Stimulated activated CD8-positive, alpha-beta memory T cell treated with anti-CD3 and anti-CD28 coated beads, Interleukin-4, amount 100 ng/mL, for 48 hours (primary cell): ENCODE data around the gene C2CD2.
"Not testable (repeated sequence)": the region's sequence is repeated elsewhere in the genome, so short reads cannot be mapped to it uniquely, and the experiment has no call there.

Source experiments
- DNase-seq: peaks from one replicate; pipeline ENCODE4 v3.0.0-alpha.2; 2020

The C2CD2 gene

DNA sequence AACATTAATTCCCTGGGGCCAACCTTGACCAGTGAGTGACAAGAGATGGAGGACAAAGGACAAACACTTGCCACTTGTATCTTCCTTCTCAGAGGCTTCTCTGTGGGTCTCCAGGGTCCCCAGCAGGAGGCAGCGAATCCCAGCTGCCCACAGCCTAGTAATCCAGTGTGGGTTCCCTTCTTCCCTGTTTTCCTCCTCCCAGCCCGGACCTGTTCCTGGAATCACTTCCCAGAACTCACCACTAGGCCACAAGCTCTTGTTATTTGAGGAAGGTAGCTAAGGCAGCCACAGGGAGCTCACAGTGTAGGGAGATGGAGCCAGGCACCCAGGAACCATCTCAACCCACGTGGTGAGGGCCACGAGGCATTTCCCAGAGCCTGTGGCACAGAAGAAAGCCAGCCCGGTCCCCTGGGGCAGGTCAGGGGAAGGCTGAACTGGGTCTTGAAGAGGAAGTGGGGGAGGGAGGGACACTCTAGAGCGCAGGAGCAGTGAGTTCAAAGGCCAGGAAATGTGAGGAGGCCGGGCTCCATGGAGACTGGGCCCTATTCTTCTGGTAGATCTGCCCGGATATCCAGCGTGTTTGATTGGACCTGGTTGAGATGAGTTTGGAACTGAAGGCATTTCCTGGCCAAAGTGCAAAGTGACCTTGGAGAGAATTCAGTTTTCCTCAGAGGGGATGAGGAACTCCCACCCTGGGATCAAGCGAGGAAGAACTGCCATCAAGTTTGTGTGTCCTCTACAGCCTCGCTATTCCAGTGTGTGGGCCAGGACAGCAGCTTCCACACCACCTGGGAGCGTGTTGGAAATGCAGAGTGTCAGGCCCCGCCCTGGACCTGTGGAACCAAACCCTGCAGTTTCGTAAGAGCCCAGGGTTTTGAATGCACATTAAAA lies 20.3 kb upstream of the C2CD2 start:
- no peak for DNase-seq

GRCh38 chr21:41973427-41973831 lies 19.6 kb upstream of the C2CD2 start:
- DNase-seq: no peak

DNA sequence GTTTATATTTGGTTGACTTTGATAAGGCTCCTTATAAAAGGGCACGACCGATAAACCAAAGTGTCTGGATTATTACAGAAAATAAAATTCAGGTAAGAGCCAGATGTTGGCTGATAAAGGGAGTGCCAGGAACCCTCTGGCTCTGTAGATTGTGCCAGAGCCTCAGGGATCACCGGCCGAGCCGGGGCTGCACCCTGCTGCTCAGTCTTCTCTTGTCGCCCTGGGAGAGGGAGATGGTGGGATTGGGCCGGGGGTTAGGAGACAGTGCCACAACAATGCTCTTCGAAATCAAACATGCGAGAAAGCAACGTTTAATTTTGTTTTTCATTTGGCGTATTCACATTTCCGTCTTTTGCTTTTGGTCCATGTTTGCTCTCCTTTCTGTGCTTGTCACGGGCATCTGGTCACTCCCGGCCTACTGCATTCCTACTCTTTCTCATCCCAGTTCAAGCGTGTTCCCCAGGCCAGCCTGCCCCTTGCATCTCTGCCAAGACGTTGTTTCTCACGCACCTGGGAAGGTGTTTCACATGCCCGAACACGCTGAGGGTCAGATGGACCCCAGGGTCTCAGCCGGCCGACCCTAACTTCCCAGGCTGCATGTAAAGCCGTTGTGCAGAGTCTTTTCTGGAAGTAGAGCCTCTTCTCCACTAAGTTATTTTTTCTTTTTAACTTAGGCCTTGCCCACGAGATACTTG lies 18.8 kb upstream of the C2CD2 start:
- DNase-seq: no peak

DNA sequence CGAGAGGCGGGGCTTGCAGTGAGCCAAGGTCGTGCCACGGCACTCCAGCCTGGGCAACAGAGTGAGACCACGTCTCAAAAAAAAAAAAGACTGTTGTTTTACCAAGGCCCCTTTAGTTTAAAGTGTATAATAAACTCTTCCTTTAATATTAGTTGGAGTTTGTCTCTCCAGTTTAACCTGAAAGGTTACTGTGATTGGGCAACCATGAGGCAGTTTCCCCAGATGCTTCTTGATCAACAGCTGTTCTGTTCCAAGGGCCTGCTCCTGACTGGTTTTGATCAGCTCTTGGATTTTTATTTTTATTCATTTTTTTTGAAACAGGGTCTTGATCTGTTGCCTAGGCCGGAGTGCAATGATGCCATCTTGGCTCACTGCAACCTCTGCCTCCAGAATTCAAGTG lies 18.1 kb upstream of the C2CD2 start:
- DNase-seq: no peak

GRCh38 chr21:41970751-41971653 lies 17.2 kb upstream of the C2CD2 start:
- no peak for DNase-seq

- no peak for DNase-seq
These were observed 16.2 kb upstream of the C2CD2 start for GRCh38 chr21:41970106-41970391.

DNA sequence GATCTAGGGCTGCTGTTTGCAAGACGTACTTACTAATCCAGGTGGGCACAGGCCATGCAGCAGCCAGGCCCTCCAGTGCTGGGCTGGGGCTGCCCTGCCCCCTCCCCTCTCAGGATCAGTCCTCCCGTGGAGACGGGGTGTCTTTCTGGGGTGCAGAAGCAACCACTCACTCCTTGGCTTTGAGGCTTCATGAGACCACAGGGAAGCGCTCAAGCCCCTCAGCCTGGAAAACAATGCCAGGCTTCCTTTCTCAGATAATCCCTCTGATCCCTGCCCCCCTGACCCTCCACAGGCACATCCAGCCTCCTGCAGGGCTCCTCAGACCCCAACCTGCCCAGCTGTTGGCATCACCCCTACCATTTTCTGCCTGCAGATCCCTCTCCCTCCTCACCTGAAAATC lies 13.9 kb upstream of the C2CD2 start:
- no peak for DNase-seq

DNA sequence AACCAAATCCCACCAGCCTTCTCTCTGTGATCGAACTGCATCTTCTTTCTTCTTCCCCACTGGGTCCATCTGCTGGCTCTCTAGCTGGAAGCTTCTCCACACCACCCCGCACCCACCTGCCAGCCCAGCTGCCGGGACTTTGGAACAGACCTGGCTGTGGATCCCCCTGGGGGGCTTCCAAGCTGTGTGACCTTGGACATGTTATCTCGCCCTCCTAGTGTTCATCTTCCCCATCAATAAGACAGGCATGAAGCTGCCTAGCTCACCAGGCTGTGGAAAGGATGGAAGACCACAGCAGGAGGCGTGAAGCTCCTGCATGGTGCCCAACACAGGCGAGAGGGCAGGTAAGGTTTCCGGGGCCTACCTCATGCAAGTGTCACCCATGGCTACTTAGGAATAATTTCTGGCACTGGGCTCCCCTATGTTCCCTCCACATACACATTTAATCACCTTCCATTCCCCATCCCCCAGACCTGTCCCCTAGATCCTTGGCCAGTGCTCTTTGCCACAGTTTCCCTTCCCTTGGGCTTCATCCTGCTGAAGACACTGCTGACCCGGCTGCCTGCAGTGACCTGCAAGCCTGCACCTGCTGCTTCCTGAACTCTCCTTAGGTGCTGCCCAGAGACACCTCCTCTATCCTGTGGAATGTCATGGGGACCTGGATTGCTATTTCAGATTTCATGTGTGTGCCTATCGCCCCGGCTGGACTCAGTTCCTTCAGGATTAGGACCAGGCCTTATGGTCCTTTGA lies 13.2 kb upstream of the C2CD2 start:
- DNase-seq: no peak

- DNase-seq: no peak
These were observed 12.4 kb upstream of the C2CD2 start for GRCh38 chr21:41966041-41966833.

- no peak for DNase-seq
These were observed 11.7 kb upstream of the C2CD2 start for GRCh38 chr21:41965461-41966013.

DNA sequence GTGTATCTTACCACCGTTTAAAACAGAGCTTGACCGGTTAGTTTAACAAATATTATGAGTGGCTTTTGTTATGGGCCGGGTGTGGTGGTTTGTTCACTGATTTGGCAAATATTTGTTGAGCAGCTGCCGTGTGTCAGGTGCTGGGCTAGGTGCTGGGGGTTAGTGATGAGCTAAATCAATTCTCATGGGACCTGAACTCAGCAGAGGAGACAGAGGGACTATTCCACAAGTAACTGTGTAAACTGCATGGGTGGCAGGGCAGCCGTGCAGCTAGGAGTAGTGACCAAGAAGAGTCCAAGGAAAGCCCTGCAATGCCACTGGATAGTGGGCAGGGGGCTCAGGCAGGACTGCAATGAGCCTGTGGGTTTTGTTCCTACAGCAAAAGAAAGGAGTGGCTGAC lies 11.2 kb upstream of the C2CD2 start:
- no peak for DNase-seq

- no peak for DNase-seq
These were observed 10.4 kb upstream of the C2CD2 start for GRCh38 chr21:41964171-41964570.

DNA sequence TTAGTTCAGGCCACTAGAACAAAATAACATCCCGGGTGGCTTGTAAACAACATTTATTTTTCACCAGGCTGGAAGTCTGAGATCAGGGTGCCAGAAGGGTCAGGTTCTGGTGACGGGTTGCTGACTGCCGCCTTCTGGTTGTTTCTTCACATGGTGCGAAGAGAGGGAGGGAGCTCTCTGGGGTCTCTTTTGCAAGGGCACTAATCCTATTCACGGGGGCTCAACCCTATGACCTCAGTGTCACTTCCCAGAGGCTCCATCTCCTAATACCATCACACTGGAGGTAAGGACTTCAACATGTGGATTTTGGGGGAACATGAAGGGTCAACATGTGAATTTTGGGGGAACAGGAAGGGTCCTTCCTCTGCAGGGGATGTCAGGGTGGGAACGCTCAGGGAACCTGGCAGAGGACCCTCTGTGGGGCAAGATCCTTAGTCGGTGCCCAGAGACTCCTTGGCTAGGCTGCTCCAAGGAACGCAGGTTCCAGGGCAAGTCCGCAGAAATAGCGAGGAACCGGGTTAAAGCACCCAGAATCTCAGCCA lies 8.7 kb upstream of the C2CD2 start:
- DNase-seq: no peak

DNA sequence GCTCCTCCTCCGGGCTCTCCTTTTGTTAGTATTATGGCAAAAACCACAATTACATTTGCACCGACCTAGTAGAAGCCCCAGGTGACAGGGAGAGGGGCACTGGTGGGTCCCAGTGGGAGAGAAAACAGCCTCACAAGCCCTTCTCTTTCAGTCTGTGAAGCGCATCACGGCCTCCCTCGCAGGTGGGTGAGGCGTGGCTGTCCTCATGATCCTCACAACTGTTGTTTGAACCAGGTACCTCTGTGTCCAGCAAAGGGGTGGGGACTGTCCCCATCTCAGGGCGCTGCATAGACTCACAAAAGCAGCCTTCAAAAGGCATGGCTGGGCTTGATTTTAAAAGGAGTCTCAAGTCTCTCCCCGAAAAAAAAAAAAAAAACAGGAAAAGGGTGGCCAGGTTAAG lies 7.9 kb upstream of the C2CD2 start:
- DNase-seq: no peak

GRCh38 chr21:41961282-41961701 lies 7.5 kb upstream of the C2CD2 start:
- no peak for DNase-seq

DNA sequence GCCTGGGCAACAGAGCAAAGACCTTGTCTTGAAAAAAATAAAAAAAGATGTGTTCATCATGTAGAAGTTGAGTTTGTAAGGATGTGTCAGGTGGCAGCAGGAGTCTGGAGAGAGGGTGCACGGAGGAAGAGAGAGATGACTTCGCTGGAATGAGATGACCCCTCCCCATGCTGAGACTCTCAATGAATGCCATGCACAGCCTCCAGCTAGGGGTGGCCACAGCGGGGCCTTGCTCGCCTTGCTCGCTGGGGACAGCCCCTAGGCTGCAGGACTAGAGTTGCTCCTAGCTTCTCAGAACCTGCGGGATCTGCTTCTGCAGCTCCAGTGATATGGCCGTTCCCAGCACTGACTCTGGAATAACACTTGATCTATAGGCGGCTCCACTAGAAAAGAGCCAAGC lies 6.6 kb upstream of the C2CD2 start:
- DNase-seq: no peak

DNA sequence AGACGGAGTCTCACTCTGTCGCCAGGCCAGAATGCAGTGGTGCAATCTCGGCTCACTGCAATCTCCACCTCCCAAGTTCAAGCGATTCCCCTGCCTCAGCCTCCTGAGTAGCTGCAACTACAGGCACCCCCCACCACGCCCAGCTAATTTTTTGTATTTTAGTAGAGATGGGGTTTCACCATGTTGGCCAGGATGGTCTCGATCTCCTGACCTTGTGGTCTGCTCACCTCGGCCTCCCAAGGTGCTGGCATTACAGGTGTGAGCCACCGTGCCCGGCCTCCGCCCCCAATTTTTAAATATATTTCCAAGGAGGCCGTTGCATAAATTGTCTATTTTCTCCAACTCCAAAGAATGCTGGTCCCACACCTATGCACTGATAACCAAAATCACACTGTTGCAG lies 5.9 kb upstream of the C2CD2 start:
- not testable (repeated sequence) for DNase-seq

GRCh38 chr21:41958886-41959563 lies 5.2 kb upstream of the C2CD2 start:
- DNase-seq: no peak

DNA sequence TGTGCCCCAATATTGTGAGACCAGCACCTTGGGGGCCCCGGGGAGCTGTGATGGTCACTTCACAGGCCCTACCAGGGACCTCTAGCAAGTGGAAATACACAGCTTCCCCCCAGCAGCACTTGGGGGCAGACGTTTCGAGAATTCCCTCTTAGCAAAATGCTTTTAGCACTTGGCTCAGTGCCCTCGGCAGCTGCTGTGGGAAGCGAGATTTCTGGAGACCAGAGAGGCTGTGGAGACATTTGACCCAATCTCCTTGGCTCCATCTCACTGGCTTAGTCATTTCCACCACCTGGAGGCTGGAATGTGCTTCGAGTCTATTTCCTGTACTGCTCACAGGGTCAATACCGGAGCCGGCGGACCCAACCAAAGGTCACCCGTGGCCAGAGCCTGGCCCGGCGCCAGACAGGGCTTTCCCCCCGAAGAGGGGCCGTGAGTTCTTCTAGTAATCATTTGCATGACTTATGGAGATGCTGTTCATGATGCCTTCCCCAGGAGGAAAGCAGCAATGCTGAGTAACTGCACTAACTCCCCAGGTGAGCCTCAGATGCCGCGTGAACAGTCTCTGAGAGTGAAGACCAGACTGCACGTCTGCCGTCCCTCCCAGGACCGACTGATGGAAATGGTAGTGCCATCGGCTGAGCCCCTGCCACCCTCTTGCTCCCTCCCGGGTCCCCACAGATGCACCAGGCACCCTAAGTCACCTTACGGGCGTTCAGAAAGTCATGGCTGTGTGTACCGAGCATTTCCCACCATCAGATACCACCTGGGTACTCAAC lies 4.4 kb upstream of the C2CD2 start:
- no peak for DNase-seq
